Activated naive CD8-positive, alpha-beta T cell treated with anti-CD3 and anti-CD28 coated beads, Interleukin-2, amount 50 U/mL, for 16 hours (primary cell): Measurements from ENCODE around the gene MAGI1.
"Not testable (repeated sequence)": the region's sequence is repeated elsewhere in the genome, so short reads cannot be mapped to it uniquely, and the experiment has no call there.

Source experiments
- DNase-seq: peaks from one replicate; pipeline ENCODE4 v3.0.0-alpha.2; 2020; ENCODE audit warnings: low read depth, low spot score

MAGI1 gene

GRCh38 chr3:65877160-65877559 is 161.6 kb downstream of the MAGI1 start:
- DNase-seq = no peak

- DNase-seq = no peak
These were observed 162.7 kb downstream of the MAGI1 start for GRCh38 chr3:65876028-65876420.

- DNase-seq = no peak
These were observed 163.2 kb downstream of the MAGI1 start for GRCh38 chr3:65875393-65876027.

- no peak for DNase-seq
These were observed 164.8 kb downstream of the MAGI1 start for GRCh38 chr3:65873869-65874268.

- DNase-seq = no peak
These were observed 165.7 kb downstream of the MAGI1 start for GRCh38 chr3:65873028-65873427.

- DNase-seq = no peak
These were observed 167.2 kb downstream of the MAGI1 start for GRCh38 chr3:65871305-65872141.

GRCh38 chr3:65869798-65870197 is 168.9 kb downstream of the MAGI1 start:
- no peak for DNase-seq

GRCh38 chr3:65867463-65868210 is 171.1 kb downstream of the MAGI1 start:
- no peak for DNase-seq

GRCh38 chr3:65864357-65864904 is 174.3 kb downstream of the MAGI1 start:
- no peak for DNase-seq

- DNase-seq = no peak
These were observed 177.0 kb downstream of the MAGI1 start for GRCh38 chr3:65861718-65862117.

- DNase-seq = not testable (repeated sequence)
These were observed 179.1 kb downstream of the MAGI1 start for GRCh38 chr3:65859612-65860011.

GRCh38 chr3:65858749-65859148 is 180.0 kb downstream of the MAGI1 start:
- no peak for DNase-seq

GRCh38 chr3:65857327-65857726 is 181.4 kb downstream of the MAGI1 start:
- DNase-seq = no peak

- DNase-seq = no peak
These were observed 181.8 kb downstream of the MAGI1 start for GRCh38 chr3:65856907-65857306.

- DNase-seq = no peak
These were observed 183.2 kb downstream of the MAGI1 start for GRCh38 chr3:65855370-65856100.

GRCh38 chr3:65854606-65855304 is 184.0 kb downstream of the MAGI1 start:
- no peak for DNase-seq

- no peak for DNase-seq
These were observed 186.9 kb downstream of the MAGI1 start for GRCh38 chr3:65851827-65852226.

- DNase-seq = no peak
These were observed 188.5 kb downstream of the MAGI1 start for GRCh38 chr3:65850261-65850660.

- no peak for DNase-seq
These were observed 190.7 kb downstream of the MAGI1 start for GRCh38 chr3:65848024-65848423.

- DNase-seq = no peak
These were observed 191.8 kb downstream of the MAGI1 start for GRCh38 chr3:65846936-65847335.

GRCh38 chr3:65844370-65844769 is 194.3 kb downstream of the MAGI1 start:
- DNase-seq = no peak
